Measurements from ENCODE around the gene MAML3. TPM values are rescaled to one million over a fixed set of nuclear protein-coding genes. Genes with fewer than 3 reads are reported as not detected.

MAML3 gene
- total and polyA plus RNA-seq, 4 experiments from 2014 or later: 0.15 to 3.7 (median 1.7) TPM

DNA sequence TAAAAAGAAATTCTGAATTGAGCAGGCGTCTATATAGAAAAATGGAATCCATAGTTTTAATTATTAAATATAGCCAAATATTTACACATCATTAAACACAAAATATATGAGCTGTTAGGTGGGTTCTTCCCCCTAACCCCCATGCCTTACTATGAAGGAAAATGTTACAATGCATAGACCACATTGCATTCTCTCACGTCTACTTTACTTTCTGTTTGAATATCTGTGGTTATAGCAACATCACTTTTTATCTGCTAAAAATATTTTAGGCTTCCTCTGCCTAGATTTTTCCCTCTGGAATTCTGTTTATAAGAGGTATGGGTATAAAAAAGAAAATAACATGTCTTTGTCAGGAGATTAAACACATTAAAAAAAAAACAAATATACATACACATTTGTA, 73.1 kb downstream of the MAML3 start:
- no peak for DNase-seq
- ChIA-PET POLR2A (ENCODE audit: partially characterized antibody) (no interaction called here), CTCF (ENCODE audit: partially characterized antibody) (interaction anchor here (0.5 kb wide), 1 partner anchor 69 kb away, joined by 3 read pairs; no protein-coding TSS in a partner anchor)
- no peaks in the 10 kb centered on the region for H3K36me3 Mint-ChIP-seq
- no peak overlapping the region for H3K4me3 ChIP-seq (ENCODE audit: low read length in 2 of 2)
- intact Hi-C loops (cut with micrococcal nuclease): no loop called here
- peaks cover 6 to 17% (median 9%) of the 10 kb centered on the region in 4 donors for H3K4me1 Mint-ChIP-seq
- no peaks in the 10 kb centered on the region for H3K4me1 ChIP-seq (ENCODE audit: insufficient read depth, low read length)
- no peaks in the 10 kb centered on the region for H3K27me3 Mint-ChIP-seq
- no peak overlapping the region for H3K27ac ChIP-seq (ENCODE audit: low read depth, low read length)
- no peaks in the 10 kb centered on the region for H3K36me3 ChIP-seq (ENCODE audit: insufficient read depth, low read length)
- H3K27me3 ChIP-seq (ENCODE audit: insufficient read depth, low read length): no peaks in the 10 kb centered on the region
- H3K27ac Mint-ChIP-seq: no peak overlapping the region
- no peaks in the 10 kb centered on the region for H3K9me3 Mint-ChIP-seq
- no peaks in the 10 kb centered on the region for H3K9me3 ChIP-seq (ENCODE audit: control insufficient read depth in 1 of 2, low read length in 2 of 2)
- H3K4me3 Mint-ChIP-seq: no peak overlapping the region

DNA sequence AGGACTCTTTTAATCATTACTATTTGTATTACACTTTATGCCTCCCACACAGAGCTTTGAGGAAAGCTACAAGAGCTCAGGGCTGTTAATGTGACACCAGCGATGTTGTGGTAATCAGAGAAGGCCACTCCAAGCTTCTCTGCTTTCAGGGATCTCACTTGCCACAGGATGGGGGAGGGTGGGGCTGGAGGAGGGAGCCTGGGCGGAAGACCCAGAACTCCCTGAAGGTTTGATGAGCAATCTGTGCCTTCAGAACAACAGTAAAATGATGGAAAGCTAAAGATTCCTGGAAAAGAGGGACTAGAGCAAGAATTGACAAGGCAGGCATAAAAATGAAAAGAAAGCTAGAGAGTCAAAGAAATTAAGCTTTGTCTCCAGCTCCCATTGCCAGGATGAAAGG, 75.6 kb downstream of the MAML3 start:
- Mint-ChIP-seq H3K4me3 (no peak overlapping the region), H3K4me1 (peaks cover 7 to 19% (median 10%) of the 10 kb centered on the region in 4 donors), H3K9me3 (no peaks in the 10 kb centered on the region), H3K36me3 (no peaks in the 10 kb centered on the region), H3K27me3 (no peaks in the 10 kb centered on the region), H3K27ac (peak overlapping the region in 1 of 7 donors; percentile 23)
- CTCF ChIA-PET (ENCODE audit: partially characterized antibody): interaction anchor here (0.6 to 1.2 kb wide), 3 partner anchors 11 to 66 kb away, joined by 3 read pairs; no protein-coding TSS in a partner anchor
- no peak overlapping the region for H3K27ac ChIP-seq (ENCODE audit: low read depth, low read length)
- H3K9me3 ChIP-seq (ENCODE audit: control insufficient read depth in 1 of 2, low read length in 2 of 2): no peaks in the 10 kb centered on the region
- no peaks in the 10 kb centered on the region for H3K36me3 ChIP-seq (ENCODE audit: insufficient read depth, low read length)
- POLR2A ChIA-PET (ENCODE audit: partially characterized antibody): no interaction called here
- H3K4me1 ChIP-seq (ENCODE audit: insufficient read depth, low read length): no peaks in the 10 kb centered on the region
- no peak overlapping the region for H3K4me3 ChIP-seq (ENCODE audit: low read length in 2 of 2)
- no peak for DNase-seq
- no peaks in the 10 kb centered on the region for H3K27me3 ChIP-seq (ENCODE audit: insufficient read depth, low read length)
- intact Hi-C loops (cut with micrococcal nuclease): no loop called here

DNA sequence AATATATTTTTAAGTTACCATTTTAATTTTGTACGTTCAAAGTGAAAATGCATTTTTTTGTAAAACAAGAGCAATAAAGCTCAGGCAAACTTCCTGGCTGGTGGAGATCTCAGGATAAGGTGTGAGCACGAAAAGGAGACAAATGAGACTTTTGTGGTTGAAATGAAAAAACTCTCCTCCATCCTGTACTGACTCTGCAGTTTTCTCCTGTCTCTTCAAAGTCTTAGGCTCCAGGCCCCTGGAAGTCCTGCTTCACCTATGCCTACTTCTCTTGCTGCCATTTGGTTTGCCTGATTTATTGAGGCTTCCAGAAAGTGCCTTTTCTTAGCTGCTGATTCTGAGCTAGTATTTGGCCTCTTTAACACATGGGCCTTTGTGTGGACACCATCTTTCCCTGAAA, 77.7 kb downstream of the MAML3 start:
- CTCF ChIA-PET (ENCODE audit: partially characterized antibody): interaction anchor here (0.6 kb wide), 1 partner anchor 46 kb away, joined by 5 read pairs; no protein-coding TSS in a partner anchor
- Histone ChIP-seq H3K4me3 (ENCODE audit: low read length in 2 of 2) (no peak overlapping the region), H3K36me3 (ENCODE audit: insufficient read depth, low read length) (no peaks in the 10 kb centered on the region), H3K9me3 (ENCODE audit: control insufficient read depth in 1 of 2, low read length in 2 of 2) (no peaks in the 10 kb centered on the region), H3K27ac (ENCODE audit: low read depth, low read length) (no peak overlapping the region), H3K27me3 (ENCODE audit: insufficient read depth, low read length) (no peaks in the 10 kb centered on the region), H3K4me1 (ENCODE audit: insufficient read depth, low read length) (peaks cover 14% of the 10 kb centered on the region)
- peak in 1 of 5 donors; percentile 21 for DNase-seq
- Mint-ChIP-seq H3K27me3 (no peaks in the 10 kb centered on the region), H3K9me3 (no peaks in the 10 kb centered on the region), H3K4me3 (peak overlapping the region in 3 of 8 donors; percentile 32 to 59 (median 33)), H3K36me3 (no peaks in the 10 kb centered on the region), H3K27ac (peak overlapping the region in 5 of 7 donors; percentile 27 to 66 (median 51)), H3K4me1 (peaks cover 17 to 32% (median 23%) of the 10 kb centered on the region in 4 donors)
- intact Hi-C loops (cut with micrococcal nuclease): no loop called here
- POLR2A ChIA-PET (ENCODE audit: partially characterized antibody): interaction anchor here (1.0 to 1.7 kb wide), 2 partner anchors 12 to 19 kb away, joined by 3 to 7 read pairs; no protein-coding TSS in a partner anchor

DNA sequence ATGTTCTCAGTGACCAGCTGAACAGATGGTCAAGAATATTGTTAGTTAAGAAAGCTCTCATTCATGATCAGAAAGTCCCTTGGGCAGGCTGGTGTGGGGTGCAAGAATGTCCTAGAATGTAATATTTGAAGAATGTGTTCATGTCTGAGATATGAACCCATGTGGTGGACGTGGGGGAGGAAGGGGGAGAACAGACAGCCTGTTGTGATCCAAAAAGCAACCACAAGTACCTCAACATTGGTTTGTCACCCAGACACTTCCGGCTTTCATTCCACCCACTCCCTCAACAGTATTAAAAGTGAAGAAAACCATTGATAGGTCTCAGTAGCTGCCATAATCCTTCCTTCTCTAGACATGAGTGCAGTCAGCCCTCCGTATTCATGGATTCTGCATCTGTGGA, 82.2 kb downstream of the MAML3 start:
- peaks cover 0 to 2% of the 10 kb centered on the region in 2 donors for H3K27me3 Mint-ChIP-seq
- CTCF ChIA-PET (ENCODE audit: partially characterized antibody): interaction anchor here (0.9 to 2.5 kb wide), 4 partner anchors 17 to 81 kb away, joined by 3 to 12 read pairs (median 4); partner anchors contain the start of gene MAML3

DNA sequence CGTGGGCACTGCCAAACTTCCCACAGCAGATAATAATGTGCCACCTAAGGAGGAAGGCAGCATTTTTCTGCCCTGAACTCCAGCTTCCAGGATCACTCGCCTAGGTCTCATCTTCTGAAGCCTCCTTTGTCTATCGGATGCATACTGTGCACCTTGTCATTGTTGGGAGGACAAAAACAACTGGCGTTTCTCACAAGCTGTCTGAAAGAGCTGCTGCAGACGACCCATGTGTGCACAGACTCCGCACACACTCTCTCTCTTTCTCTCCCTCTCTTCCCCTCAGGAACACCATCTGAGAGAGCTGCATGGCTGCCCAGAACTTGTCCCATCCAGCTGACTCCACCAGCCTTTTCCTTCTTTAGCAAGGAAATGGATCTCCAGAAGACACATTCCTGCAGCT, 83.0 kb downstream of the MAML3 start:
- H3K9me3 Mint-ChIP-seq: no peaks in the 10 kb centered on the region
- H3K27me3 Mint-ChIP-seq: peaks cover 0 to 2% of the 10 kb centered on the region in 2 donors
- H3K4me1 ChIP-seq (ENCODE audit: insufficient read depth, low read length): peaks cover 27% of the 10 kb centered on the region
- DNase-seq: no peak
- H3K4me3 Mint-ChIP-seq: peak overlapping the region in 5 of 8 donors; percentile 38 to 85 (median 77)
- no peaks in the 10 kb centered on the region for H3K9me3 ChIP-seq (ENCODE audit: control insufficient read depth in 1 of 2, low read length in 2 of 2)
- CTCF ChIA-PET (ENCODE audit: partially characterized antibody): interaction anchor here (0.9 to 2.5 kb wide), 5 partner anchors 16 to 82 kb away, joined by 3 to 12 read pairs (median 5); partner anchors contain the start of gene MAML3
- intact Hi-C loops (cut with micrococcal nuclease): loop anchor here (2.0 kb wide), 2 partner anchors 22 to 24 kb away; no protein-coding TSS in a partner anchor
- H3K4me3 ChIP-seq (ENCODE audit: low read length in 2 of 2): no peak overlapping the region
- H3K36me3 ChIP-seq (ENCODE audit: insufficient read depth, low read length): no peaks in the 10 kb centered on the region
- peaks cover 21 to 31% (median 27%) of the 10 kb centered on the region in 4 donors for H3K4me1 Mint-ChIP-seq
- H3K27ac ChIP-seq (ENCODE audit: low read depth, low read length): no peak overlapping the region
- peak overlapping the region in 6 of 7 donors; percentile 30 to 72 (median 54) for H3K27ac Mint-ChIP-seq
- H3K27me3 ChIP-seq (ENCODE audit: insufficient read depth, low read length): no peaks in the 10 kb centered on the region
- POLR2A ChIA-PET (ENCODE audit: partially characterized antibody): interaction anchor here (1.2 to 3.4 kb wide), 4 partner anchors 25 to 82 kb away, joined by 4 to 17 read pairs (median 6); no protein-coding TSS in a partner anchor
- no peaks in the 10 kb centered on the region for H3K36me3 Mint-ChIP-seq

More for the DNA sequence above, 82.2 kb downstream of the MAML3 start:
- peak; percentile 54 to 81 (median 66) for DNase-seq
- intact Hi-C loops (cut with micrococcal nuclease): loop anchor here (1.0 to 2.0 kb wide), 3 partner anchors 23 to 78 kb away; no protein-coding TSS in a partner anchor
- no peaks in the 10 kb centered on the region for H3K9me3 Mint-ChIP-seq
- Histone ChIP-seq H3K9me3 (ENCODE audit: control insufficient read depth in 1 of 2, low read length in 2 of 2) (no peaks in the 10 kb centered on the region), H3K27me3 (ENCODE audit: insufficient read depth, low read length) (no peaks in the 10 kb centered on the region), H3K4me1 (ENCODE audit: insufficient read depth, low read length) (peaks cover 27% of the 10 kb centered on the region), H3K27ac (ENCODE audit: low read depth, low read length) (no peak overlapping the region), H3K36me3 (ENCODE audit: insufficient read depth, low read length) (no peaks in the 10 kb centered on the region), H3K4me3 (ENCODE audit: low read length in 2 of 2) (no peak overlapping the region)
- H3K4me3 Mint-ChIP-seq: peak overlapping the region; percentile 23 to 85 (median 67)
- no peaks in the 10 kb centered on the region for H3K36me3 Mint-ChIP-seq
- peak overlapping the region in 5 of 7 donors; percentile 70 to 86 (median 72) for H3K27ac Mint-ChIP-seq
- POLR2A ChIA-PET (ENCODE audit: partially characterized antibody): interaction anchor here (1.0 to 3.4 kb wide), 4 partner anchors 18 to 81 kb away, joined by 3 to 17 read pairs (median 4); no protein-coding TSS in a partner anchor
- H3K4me1 Mint-ChIP-seq: peaks cover 27 to 39% (median 33%) of the 10 kb centered on the region in 4 donors

DNA sequence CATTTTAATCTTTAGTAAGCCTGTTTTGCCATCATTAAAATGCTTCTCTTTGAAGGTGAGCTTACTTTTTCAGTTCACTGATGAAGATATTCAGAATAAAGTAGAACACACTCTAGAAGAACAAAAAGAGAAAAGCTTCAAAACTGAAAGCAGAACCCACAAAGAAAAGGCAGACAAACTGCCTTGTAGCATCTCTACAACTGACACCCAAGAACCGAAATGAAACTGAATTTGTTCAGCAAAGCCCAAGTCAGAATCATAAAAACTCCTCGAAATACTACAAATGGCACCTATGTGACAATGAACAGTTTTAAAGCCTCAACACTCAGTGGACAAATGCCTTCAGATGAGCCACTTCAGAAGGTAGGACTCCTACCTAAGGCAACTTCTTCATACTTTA, 83.6 kb downstream of the MAML3 start:
- ChIA-PET CTCF (ENCODE audit: partially characterized antibody) (interaction anchor here (0.7 to 2.5 kb wide), 5 partner anchors 13 to 83 kb away, joined by 3 to 12 read pairs (median 5); partner anchors contain the start of gene MAML3), POLR2A (ENCODE audit: partially characterized antibody) (interaction anchor here (1.1 to 1.7 kb wide), 3 partner anchors 25 to 83 kb away, joined by 4 to 7 read pairs (median 6); no protein-coding TSS in a partner anchor)
- Mint-ChIP-seq H3K27me3 (peaks cover 0 to 2% of the 10 kb centered on the region in 2 donors), H3K36me3 (no peaks in the 10 kb centered on the region), H3K9me3 (no peaks in the 10 kb centered on the region), H3K4me1 (peaks cover 21 to 31% (median 27%) of the 10 kb centered on the region in 4 donors), H3K27ac (peak overlapping the region; percentile 17 to 72 (median 49)), H3K4me3 (peak overlapping the region; percentile 7 to 85 (median 50))
- intact Hi-C loops (cut with micrococcal nuclease): loop anchor here (2.0 kb wide), 2 partner anchors 22 to 24 kb away; no protein-coding TSS in a partner anchor
- peak in 1 of 5 donors; percentile 17 for DNase-seq
- Histone ChIP-seq H3K36me3 (ENCODE audit: insufficient read depth, low read length) (no peaks in the 10 kb centered on the region), H3K4me1 (ENCODE audit: insufficient read depth, low read length) (peaks cover 27% of the 10 kb centered on the region), H3K27ac (ENCODE audit: low read depth, low read length) (no peak overlapping the region), H3K27me3 (ENCODE audit: insufficient read depth, low read length) (no peaks in the 10 kb centered on the region), H3K4me3 (ENCODE audit: low read length in 2 of 2) (no peak overlapping the region), H3K9me3 (ENCODE audit: control insufficient read depth in 1 of 2, low read length in 2 of 2) (no peaks in the 10 kb centered on the region)

DNA sequence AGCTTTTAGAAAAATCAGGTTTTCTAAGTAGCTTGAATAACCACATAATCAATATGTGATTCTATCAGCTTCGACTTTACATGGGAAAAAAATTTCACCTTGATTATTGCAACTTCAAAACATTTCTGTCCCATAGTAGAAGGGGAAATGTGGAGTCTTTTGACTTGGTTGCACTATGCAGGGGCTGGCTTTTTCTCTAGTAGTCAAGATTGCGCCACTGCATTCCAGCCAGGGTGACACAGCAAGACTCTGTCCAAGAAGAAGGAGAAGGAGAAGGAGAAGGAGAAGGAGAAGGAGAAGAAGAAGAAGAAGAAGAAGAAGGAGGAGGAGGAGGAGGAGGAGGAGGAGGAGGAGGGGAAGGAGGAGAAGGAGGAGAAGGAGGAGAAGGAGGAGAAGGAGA, 84.9 kb downstream of the MAML3 start:
- intact Hi-C loops (cut with micrococcal nuclease): no loop called here
- Mint-ChIP-seq H3K4me3 (no peak overlapping the region), H3K36me3 (no peaks in the 10 kb centered on the region), H3K27me3 (peaks cover 0 to 2% of the 10 kb centered on the region in 2 donors), H3K9me3 (no peaks in the 10 kb centered on the region), H3K4me1 (peaks cover 21 to 31% (median 27%) of the 10 kb centered on the region in 4 donors), H3K27ac (no peak overlapping the region)
- DNase-seq: no peak
- H3K36me3 ChIP-seq (ENCODE audit: insufficient read depth, low read length): no peaks in the 10 kb centered on the region
- no peaks in the 10 kb centered on the region for H3K9me3 ChIP-seq (ENCODE audit: control insufficient read depth in 1 of 2, low read length in 2 of 2)
- no peak overlapping the region for H3K4me3 ChIP-seq (ENCODE audit: low read length in 2 of 2)
- ChIA-PET CTCF (ENCODE audit: partially characterized antibody) (interaction anchor here (0.6 to 1.2 kb wide), 2 partner anchors 20 to 1027 kb away, joined by 3 to 4 read pairs; no protein-coding TSS in a partner anchor), POLR2A (ENCODE audit: partially characterized antibody) (interaction anchor here (1.2 kb wide), 1 partner anchor 82 kb away, joined by 3 read pairs; no protein-coding TSS in a partner anchor)
- H3K4me1 ChIP-seq (ENCODE audit: insufficient read depth, low read length): peaks cover 27% of the 10 kb centered on the region
- no peaks in the 10 kb centered on the region for H3K27me3 ChIP-seq (ENCODE audit: insufficient read depth, low read length)
- no peak overlapping the region for H3K27ac ChIP-seq (ENCODE audit: low read depth, low read length)
